GM12801 (cell line): Measurements from ENCODE around the gene CRNN.

ENCODE experiments used
- CTCF ChIP-seq: IDR thresholded peaks from one replicate; pipeline ENCODE4 v1.5.1; 2011; ENCODE audit warnings: control low read depth; ENCODE audit not compliant: insufficient read length; ENCODE audit errors: extremely low read depth

CRNN gene

GRCh38 chr1:152397474-152397873 is 16.6 kb downstream of the CRNN start:
- no peak for TF ChIP-seq CTCF

DNA sequence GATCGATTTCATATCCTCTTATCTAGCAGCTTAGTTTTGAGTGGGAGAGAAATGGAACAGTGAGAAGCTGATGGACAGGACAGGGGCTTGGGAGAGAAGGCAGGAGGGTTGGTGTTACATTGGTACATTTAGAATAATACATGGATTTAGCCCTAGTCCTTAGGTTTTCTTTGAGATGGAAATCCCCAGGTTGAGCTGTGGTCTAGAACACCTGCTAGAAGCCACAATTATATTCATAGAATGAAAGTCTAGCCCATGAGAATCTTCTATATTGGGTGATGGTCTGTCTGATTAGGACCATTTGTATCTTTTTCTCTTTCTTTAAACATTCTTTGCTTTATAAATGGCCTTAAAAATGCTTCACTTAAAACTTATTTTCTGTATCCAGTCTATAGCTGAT is 19.9 kb downstream of the CRNN start:
- TF ChIP-seq CTCF, result no peak

GRCh38 chr1:152392909-152393308 is 21.2 kb downstream of the CRNN start:
- no peak for TF ChIP-seq CTCF

DNA sequence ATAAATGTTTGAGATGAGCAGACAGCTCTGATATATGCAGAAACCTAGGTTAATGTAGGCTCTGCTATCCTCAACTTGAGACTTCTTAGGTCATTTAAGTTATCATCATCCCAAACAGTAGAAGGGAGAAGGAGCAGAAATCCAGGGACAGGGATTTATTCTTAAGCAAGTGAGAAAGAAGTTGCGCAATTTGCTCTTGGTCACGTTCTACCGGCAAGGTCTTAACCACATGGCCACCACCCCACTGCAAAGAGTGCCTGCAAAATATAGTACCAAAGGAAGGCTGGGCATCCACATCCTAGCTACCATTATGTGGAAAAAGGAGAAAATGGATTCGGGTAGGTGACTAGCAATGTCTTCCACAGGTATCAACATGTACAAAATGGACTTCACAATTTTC is 25.2 kb downstream of the CRNN start:
- TF ChIP-seq CTCF, result no peak

DNA sequence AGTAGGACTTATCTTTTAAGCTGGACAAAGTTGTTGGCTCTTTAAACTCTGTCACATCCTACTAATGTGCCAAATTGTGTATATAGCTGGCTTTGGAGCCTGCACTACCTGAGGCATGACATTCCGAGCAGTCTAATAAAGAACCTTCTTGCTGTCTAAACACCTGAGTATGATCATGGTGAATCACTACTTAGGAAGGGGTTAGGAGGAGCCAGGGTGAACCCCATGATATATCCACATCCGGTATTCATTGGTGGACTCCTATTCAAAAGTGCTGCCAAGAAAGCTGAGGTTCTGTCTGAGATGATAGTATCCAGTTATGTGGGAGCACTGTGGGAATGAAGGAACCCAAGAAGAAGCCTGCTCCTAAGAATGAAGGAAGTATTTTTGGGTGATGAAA is 27.1 kb downstream of the CRNN start:
- no peak for TF ChIP-seq CTCF

DNA sequence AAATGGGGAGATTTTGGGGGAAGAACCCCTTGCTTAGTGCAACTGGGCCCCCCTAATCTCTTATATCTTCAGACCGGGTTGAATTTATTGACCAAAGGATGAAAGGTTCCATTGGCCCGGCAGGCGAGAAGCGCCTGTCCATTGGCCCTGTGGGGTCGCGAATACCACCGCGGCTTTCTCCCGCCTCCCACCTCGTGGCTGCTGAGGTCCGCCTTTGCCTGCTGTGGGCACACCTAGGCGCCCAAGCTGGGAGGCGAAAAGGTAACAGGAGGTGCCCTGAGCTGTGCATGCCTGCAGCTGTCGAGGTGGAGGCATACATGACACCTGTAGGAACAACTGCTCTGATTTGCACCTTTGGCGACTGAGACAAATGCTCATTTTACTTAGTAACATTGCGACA is 33.1 kb downstream of the CRNN start:
- no peak for TF ChIP-seq CTCF

DNA sequence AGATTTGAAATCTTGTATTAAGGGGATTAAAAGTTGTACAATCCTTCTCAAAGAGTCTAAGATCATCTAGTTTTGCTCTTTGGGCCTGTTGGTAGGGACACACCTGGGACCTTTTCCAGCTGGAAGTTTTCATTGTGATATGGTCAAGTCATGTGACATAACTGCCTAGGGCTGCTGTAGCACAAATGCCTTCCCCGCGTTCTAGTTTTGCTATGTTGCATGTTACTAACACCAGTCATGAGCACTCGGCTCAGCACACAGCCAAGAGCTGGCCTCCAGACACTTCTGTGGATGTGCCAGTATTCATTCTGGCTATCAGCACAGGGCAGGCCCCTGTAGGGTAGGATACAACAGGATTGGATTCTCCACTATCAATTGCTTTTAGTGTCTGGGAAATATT is 39.6 kb downstream of the CRNN start:
- TF ChIP-seq CTCF, result no peak

- TF ChIP-seq CTCF, result no peak
These were observed 41.4 kb downstream of the CRNN start for GRCh38 chr1:152372672-152373071.
